Cardiac septum (tissue), 1 donor: ENCODE results near the gene MRPS10. TPM values are rescaled to one million over a fixed set of nuclear protein-coding genes. Genes with fewer than 3 reads are reported as not detected.
"Not testable (repeated sequence)": the region's sequence is repeated elsewhere in the genome, so short reads cannot be mapped to it uniquely, and the experiment has no call there.

Experiments used
- DNase-seq: peaks from one replicate; pipeline ENCODE4 v3.0.0-alpha.2; 2020; ENCODE audit warnings: low spot score
- intact Hi-C: fragments of 100-400 bp; cut with DNase I; formaldehyde crosslinking; loops from one replicate; pipeline ENCODE4 v1.14.0; 2022
- total RNA-seq: library from RNA; stranded (reverse); fragmentation: NEBNext Ultra II Directional; extraction: Animal tissue kit (Norgen Biotek cat#: 25700); gene quantifications from one replicate; pipeline ENCODE4 v1.2.1, GENCODE V29; 2021
- donor health status: DM: no; HTN: no; CAD: no.

MRPS10 gene
- total RNA-seq, 1 donor from 2014 or later = 54.9 TPM

DNA sequence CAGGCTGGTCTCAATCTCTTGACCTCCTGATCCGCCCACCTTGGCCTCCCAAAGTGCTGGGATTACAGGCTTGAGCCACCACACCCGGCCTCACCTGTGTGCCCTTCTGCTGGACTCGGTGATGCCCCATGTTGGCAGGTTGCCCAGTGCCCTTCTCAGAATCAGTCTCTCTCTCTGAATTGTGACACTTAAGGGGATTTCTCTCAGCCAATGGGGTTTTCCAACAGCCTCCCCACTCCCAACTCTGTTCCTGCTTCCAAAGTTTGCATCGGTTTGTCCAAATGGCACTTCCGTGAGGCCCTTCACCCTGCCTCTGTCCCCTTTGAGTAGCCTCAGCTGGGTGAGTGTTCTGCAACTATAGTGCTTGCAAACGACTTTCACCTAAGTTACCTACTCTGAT lies 3.1 kb upstream of the MRPS10 start:
- intact Hi-C loops = no loop called here
- DNase-seq = no peak

GRCh38 chr6:42217157-42217518 lies 523 bp downstream of the MRPS10 start:
- intact Hi-C loops = loop anchor here (1.0 to 5.0 kb wide), 3 partner anchors 295 to 430 kb away; partner anchors contain the start of genes BYSL, MED20 and TOMM6
- DNase-seq = no peak

GRCh38 chr6:42216495-42216894 lies 1.2 kb downstream of the MRPS10 start:
- intact Hi-C loops = loop anchor here (5.0 kb wide), 2 partner anchors 294 to 331 kb away; partner anchors contain the start of genes BYSL and MED20
- DNase-seq = not testable (repeated sequence)

DNA sequence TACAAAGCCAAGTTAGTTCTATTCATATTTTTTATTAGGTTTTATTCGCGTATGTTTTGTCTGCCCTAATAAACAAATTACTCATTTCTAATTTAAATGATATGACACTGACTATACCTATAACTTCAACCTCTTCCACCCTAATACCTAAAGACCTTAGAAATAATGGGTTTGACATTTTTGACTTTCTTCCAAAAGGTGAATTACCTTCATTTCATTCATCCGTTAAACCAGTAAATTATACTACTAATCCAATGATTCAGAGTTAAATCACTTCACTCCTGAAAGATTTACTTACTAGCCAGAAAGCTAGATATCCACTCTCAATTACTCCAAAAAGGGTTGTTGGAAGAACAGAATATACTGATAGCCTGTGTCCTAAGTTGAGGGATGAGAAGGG lies 5.2 kb downstream of the MRPS10 start:
- intact Hi-C loops = loop anchor here (5.0 kb wide), 1 partner anchor 135 kb away; no protein-coding TSS in a partner anchor
- DNase-seq = no peak

GRCh38 chr6:42211726-42212125 lies 5.9 kb downstream of the MRPS10 start:
- no peak for DNase-seq
- intact Hi-C loops = loop anchor here (5.0 kb wide), 1 partner anchor 134 kb away; no protein-coding TSS in a partner anchor

GRCh38 chr6:42210551-42210950 lies 7.1 kb downstream of the MRPS10 start:
- intact Hi-C loops = loop anchor here (5.0 kb wide), 1 partner anchor 133 kb away; no protein-coding TSS in a partner anchor
- DNase-seq = no peak

GRCh38 chr6:42207559-42207958 lies 10.1 kb downstream of the MRPS10 start:
- intact Hi-C loops, DNase-seq: not testable (repeated sequence)

DNA sequence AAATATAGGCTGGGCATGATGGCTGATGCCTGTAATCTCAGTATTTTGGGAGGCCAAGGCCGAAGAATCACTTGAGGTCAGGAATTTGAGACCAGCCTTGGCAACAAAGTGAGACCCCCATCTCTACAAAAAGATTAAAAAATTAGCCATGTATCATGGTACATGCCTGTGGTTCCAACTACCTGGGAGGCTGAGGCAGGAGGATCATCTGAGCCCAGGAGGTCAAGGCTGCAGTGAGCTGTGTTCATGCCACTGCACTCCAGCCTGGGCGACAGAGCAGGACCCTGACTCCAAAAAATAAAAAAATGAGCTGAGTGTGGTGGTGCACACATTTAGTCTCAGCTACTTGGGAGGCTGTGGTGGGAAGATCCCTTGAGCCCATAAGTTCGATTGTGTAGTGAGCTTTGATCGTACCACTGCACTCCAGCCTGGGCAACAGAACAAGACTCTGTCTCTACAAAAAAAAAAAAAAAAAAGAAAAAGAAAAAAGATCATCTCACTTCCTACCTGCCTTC lies 12.8 kb downstream of the MRPS10 start:
- DNase-seq = no peak
- intact Hi-C loops = no loop called here

GRCh38 chr6:42203183-42203582 lies 14.5 kb downstream of the MRPS10 start:
- DNase-seq = no peak
- intact Hi-C loops = no loop called here

DNA sequence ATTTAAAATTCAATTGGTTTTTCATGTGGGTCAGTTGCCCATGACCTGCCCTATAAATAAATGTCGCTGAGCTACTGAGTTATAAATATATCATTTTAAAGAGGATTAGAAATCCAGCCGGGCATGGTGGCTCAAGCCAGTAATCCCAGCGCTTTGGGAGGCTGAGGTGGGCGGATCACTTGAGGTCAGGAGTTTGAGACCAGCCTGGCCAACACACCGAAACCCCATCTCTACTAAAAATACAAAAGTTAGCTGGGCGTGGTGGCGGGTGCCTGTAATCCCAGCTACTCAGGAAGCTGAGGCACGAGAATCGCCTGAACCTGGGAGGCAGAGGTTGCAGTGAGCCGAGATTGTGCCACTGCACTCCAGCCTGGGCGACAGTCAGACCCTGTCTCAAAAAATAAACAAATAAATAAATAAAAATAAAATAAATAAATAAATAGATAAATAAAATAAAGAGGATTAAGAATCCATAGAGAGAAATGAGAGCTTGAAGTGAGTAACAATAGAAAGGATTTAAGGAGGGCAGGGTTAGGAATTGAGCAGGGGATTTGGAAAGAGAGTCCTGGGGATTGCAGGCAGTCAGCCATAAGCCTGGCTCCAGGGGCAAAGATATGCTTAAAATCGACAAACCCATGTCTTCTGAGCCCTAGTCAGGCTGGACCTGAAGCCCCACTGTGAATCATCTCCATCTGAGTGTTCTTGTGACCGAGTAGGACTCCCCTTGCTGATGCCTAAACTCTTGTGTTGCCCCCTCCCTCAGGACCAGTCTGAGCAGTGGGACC lies 15.3 kb downstream of the MRPS10 start:
- intact Hi-C loops, DNase-seq: not testable (repeated sequence)

- no peak for DNase-seq
- intact Hi-C loops = no loop called here
These were observed 16.3 kb downstream of the MRPS10 start for GRCh38 chr6:42201382-42201781.

- no peak for DNase-seq
- intact Hi-C loops = no loop called here
These were observed 17.6 kb downstream of the MRPS10 start for GRCh38 chr6:42200035-42200434.

DNA sequence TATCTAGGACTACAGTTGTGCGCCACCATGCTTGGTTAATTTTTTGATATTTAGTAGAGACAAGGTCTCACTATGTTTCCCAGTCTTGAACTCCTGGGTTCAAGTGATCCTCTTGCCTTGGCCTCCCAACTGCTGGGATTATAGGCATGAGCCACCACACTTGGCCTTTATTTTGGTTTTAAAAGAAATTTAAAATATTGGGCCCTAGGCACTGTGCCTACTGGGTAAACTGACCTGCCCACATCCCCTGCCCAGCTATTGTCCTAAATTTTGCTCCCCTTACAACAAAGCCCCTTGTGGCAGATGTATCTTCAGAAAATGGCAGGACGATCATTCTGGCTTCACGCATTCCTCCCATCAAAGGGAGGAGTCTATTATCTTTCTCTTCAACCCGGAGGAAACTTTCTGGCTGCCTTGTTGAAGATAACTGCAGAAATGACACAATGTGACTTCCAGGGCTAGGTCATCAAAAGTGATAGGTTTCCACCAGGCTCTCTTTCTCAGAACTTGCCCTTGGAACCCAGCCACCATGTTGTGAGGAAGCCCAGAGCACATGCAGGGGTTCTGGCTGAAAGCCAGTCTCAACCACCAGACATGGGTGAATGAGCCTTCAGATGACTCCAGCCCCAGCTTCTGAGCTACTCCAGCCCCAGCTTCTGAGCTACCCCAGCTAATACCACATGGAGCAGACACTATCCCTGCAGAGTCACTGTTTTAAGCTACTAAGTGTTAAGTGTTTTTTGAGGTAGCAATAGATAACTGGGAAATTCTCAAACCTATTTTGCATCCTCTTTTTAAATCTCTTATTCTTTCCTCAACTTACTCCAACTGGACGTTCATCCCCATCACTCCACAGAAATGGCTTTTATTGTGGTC lies 18.3 kb downstream of the MRPS10 start:
- intact Hi-C loops = no loop called here
- DNase-seq = no peak

- intact Hi-C loops = no loop called here
These were observed 19.9 kb downstream of the MRPS10 start for GRCh38 chr6:42197555-42198362.

DNA sequence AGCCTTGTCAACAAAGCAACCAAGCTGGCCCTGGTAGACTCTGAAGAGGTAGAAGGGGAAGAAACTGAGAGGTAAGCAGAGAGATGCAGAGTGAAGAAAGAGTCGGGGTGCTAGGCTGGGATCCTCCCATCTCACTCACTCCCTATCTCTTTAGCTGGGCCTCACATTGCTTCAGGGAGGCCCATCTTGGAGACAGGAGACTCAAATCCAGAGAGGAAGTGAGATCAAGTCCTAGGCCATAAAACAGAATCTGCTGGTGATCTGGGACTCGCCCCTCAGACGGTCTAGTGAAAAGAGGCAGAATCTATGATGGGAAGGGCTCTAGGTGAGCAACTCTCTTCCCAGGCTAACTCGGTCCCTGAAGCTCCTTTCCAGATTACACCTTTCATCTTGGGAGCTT lies 22.2 kb downstream of the MRPS10 start:
- no peak for DNase-seq
- intact Hi-C loops = no loop called here

More at GRCh38 chr6:42197555-42198362, 19.9 kb downstream of the MRPS10 start:
- DNase-seq = no peak

GRCh38 chr6:42194056-42194455 lies 23.6 kb downstream of the MRPS10 start:
- intact Hi-C loops = no loop called here
- DNase-seq = no peak

- no peak for DNase-seq
- intact Hi-C loops = no loop called here
These were observed 24.2 kb downstream of the MRPS10 start for GRCh38 chr6:42193491-42193894.

DNA sequence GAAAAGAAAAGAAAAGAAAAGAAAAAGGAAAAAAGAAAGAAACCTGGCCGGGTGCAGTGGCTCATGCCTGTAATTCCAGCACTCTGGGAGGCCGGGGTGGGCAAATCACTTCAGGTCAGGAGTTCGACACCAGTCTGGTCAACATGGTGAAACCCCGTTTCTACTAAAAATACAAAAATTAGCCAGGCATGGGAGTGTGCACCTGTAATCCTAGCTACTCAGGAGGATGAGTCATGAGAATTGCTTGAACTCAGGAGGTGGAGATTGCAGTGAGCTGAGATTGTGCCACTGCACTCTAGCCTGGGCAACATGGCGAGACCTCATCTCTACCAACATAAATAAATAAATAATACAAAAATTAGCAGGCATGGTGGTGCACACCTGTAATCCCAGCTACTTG lies 25.3 kb downstream of the MRPS10 start:
- intact Hi-C loops, DNase-seq: not testable (repeated sequence)

GRCh38 chr6:42190554-42191183 lies 27.0 kb downstream of the MRPS10 start:
- no peak for DNase-seq
- intact Hi-C loops = no loop called here
